ENCODE measurements around the gene CACNA1C.

- TF ChIP-seq SIN3A (IDR thresholded peaks at IDR 0.05; ENCODE audit: borderline replicate concordance, low read depth, low read length) = no peak
- no peak for TF ChIP-seq MAX (IDR thresholded peaks at IDR 0.05; ENCODE audit: low read depth)
- no peak for TF ChIP-seq POLR2AphosphoS5 (IDR thresholded peaks at IDR 0.05; ENCODE audit: low read depth, low read length)
- no peak for TF ChIP-seq CTCF (IDR thresholded peaks at IDR 0.05)
- TF ChIP-seq TAF1 (IDR thresholded peaks at IDR 0.05; ENCODE audit: borderline replicate concordance, low read depth, low read length) = no peak
These were observed 65.9 kb downstream of the CACNA1C start for GRCh38 chr12:2118481-2119255.
